MM.1S (cell line): ENCODE data around the gene FOSB.

Experiments used
- CTCF ChIP-seq: fragments of 300-600 bp; sonication (generic); IDR thresholded peaks from 2 replicates; pipeline ENCODE4 v1.5.1; 2016; ENCODE audit warnings: antibody characterized with exemption, low read length, mixed read lengths
- EZH2 ChIP-seq: fragments of 300-600 bp; sonication (generic); optimal IDR thresholded peaks from 2 replicates; pipeline ENCODE3; 2017; ENCODE audit warnings: low read depth, mild to moderate bottlenecking, antibody characterized with exemption, low read length, mixed read lengths

GRCh38 chr19:45512881-45513483 is 45.2 kb downstream of the FOSB start:
- TF ChIP-seq CTCF = no peak
- TF ChIP-seq EZH2 = no peak
